Activated CD4-positive, alpha-beta T cell treated with anti-CD3 and anti-CD28 coated beads, Interleukin-2, amount 50 U/mL, for 48 hours (primary cell): ENCODE measurements around the gene BMAL1.
A peak's percentile ranks its signal among the peaks of the same experiment; 100 is the strongest.
"Not testable (repeated sequence)": the region's sequence is repeated elsewhere in the genome, so short reads cannot be mapped to it uniquely, and the experiment has no call there.

Experiments
- DNase-seq, 2 experiments: peaks; one replicate each; pipeline ENCODE4 v3.0.0-alpha.2; 2020

BMAL1 gene

GRCh38 chr11:13277768-13278608 is at the start of gene BMAL1:
Gene BMAL1, plus strand, starts transcription at chr11:13277790. Its CDS starts 76,519 bp downstream, at chr11:13354309.
- peak; percentile 61 to 68 for DNase-seq

DNA sequence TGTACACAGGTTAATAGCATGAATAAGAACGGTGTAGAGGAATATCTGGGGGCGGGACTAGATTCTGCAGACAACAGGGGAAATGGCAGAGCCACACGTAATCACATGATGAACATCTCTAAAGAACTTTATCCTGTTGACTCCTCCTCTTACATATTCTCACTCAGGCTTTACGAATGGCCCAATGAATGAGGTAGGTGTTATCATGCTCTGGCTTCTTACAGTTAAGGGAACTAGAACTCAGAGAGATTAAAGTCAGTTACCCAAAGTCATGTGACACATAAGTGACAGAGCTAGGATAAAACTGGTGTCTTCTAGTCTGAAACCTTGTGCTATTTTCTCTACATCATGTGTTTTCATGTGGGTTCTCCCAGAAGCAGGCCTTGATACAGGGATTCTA is 49.0 kb upstream of the BMAL1 start:
- DNase-seq = no peak

- DNase-seq = no peak
Observed at GRCh38 chr11:13229136-13229535, 48.5 kb upstream of the BMAL1 start.

GRCh38 chr11:13229711-13230318 is 47.8 kb upstream of the BMAL1 start:
- no peak for DNase-seq

DNA sequence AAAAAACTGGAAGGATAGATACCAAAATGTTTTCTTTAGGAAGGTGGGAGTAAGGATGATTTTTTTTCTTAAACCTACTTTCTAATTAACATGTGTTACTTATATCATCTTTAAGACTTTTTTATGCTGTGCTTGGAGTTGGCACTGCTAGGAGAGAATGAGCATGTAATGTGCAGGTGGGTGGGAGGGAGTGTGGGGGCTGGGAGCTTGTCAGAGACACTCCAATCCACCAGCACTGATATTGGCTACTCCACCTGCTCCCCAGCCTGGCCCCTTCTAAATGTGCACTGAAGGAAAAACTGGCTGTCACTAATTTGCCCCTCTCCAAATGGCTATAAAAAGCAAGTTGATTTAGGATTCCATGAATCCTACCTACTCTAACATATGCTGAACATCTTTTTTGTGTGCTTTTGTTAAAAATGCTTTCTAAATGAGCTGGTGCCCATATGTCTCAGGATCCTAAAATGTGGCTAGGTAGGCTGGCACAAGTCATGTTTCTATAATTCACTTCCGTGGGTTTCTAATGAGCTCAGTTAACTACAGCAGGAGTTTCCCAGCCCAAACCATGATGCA is 44.3 kb upstream of the BMAL1 start:
- no peak for DNase-seq

DNA sequence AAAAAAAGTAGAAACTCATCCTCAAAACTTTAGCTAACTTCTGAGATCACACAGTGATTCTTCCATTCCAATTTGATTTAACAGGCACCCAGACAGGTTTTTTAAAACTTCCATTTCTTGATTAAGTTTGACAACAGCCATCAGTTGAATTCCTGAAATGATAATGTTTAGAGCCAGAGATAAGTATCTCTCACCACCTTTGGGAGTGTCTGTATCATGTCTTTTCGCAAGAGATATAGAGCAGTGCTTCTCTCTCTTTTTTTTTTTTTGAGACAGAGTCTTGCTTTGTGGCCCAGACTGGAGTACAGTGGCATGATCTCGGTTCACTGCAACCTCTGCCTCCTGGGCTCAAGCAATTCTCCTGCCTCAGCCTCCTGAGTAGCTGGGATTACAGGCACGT is 41.7 kb upstream of the BMAL1 start:
- DNase-seq = no peak

DNA sequence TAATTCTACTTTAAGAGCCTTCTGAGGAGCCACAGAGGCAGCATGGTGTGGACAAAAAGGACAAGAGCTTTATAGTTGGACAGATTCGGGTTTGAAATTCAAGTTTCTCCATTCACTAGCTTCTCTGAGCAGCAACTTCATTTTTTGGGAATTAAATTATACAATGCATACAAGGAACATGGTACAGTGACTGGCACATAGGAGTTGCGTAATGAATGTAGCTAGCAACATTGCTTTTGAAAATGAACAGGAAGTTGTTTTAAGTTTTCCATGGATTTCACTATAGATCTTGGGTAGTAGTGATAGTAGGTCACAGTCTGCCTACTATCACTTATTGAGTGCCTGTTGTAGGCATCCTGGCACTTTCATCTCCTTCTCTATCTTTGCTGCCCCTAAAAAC is 41.0 kb upstream of the BMAL1 start:
- DNase-seq = no peak

GRCh38 chr11:13237761-13238160 is 39.8 kb upstream of the BMAL1 start:
- DNase-seq = no peak

DNA sequence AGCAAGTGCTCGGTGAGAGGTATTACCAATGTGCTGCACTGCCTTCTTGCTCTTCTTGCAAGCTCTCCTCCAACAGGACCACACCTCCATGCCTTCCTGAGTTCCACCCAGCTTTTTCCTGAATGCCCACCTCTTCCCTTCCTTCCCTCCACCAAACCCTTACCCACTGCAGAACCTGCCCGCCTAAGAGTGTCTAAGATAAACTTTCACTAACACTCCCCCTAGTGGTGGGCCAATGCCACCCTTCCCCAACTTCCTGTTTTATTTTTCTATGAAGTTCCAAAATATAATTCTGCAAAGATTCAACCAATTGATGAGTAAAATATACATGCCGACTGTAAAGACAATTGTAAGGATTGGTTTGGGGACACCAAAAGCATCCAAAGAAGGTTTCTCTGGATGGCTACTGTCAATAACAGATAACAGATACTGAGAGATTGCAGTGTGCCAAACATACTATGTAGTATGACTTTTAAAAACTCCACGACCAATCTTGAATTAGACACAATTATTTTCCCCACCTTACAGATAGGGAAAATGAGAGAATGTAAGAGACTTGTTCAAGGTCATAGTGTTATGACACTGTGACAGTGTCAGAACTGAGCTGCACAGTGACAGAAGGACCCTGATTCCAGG is 38.6 kb upstream of the BMAL1 start:
- peak; percentile 51 to 60 for DNase-seq

DNA sequence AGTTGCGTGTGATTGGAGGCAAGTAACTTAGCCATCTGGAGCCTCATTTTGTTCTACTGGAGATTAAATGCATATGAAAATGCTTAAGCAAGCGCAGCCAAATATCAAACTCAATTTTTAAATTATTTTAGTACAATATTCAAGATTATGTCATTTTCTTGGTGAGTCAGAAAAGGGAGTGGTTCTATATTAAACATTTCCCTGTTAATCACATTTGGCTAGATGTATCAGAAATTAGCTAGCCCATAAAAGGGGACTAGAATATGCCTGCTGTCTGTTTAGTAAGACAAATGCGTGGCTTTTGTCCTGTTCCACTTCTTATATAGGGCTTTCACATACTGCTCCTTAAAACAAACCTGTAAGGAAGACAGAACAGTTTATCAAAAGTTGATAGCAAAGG is 35.0 kb upstream of the BMAL1 start:
- DNase-seq = no peak

DNA sequence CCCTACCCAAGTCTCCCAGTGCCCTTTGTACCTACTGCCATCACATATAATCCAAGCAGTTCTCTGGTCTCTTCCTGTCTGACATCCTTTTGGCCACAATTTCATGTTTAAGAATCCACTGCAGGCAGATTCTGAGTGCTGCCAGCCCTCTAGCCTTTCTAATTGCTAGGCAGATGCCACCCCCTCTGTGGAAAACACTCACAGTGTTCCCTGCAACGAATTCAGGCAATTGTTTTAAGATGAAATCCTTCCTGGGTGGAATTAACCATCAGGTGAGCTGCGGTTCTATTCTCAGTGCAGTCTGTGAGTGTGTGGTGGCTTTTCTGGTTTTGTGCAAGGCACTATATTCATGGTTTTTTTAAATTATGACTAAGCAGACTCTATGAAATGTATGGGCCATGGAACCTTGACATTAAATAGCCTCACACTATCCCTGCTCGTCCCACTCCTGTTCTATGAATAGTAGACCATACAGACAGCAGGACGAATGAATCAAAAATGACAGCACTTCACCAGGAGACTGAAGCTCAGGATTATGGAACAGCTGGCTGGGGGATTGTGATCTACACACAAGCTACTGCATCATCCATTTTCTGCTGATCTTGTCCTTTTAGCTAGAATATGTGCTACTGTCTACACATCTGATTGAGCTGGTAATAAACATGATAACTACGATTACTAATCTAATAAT is 29.8 kb upstream of the BMAL1 start:
- DNase-seq = no peak

DNA sequence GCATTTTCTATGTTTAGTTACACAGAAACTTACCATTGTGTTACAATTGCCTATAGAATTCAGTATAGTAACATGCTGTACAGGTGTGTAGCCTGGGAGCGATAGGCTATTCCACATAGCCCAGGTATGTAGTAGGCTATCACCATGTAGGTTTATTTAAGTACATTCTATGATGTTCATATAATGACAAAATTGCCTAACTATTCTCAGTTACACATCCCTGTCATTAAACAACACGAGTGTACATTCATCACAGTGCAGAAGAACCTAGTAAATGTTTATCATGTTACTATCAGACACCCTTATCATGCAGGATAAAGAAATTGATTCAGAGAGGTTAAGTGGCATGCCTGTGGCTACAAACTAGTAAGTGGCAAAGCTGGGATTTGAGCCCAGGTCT is 28.4 kb upstream of the BMAL1 start:
- no peak for DNase-seq

DNA sequence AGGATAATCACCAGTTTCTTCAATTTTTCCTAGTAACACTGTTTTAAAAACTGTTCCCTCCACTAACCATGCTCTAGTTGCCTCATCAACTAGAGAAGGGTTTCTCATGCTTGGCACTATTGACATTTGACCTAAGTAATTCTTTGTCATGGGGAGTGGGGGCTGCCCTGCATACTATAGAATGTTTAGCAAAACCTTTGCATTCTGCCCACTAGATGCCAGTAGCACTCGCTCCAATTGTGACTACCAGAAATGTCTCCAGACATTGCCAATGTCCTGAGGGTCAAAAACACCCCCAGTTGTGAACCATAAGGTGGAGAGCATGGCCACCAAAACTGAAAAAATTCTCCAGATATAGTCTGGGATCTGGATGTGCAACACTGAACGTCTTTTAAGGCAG is 27.6 kb upstream of the BMAL1 start:
- no peak for DNase-seq

- no peak for DNase-seq
Observed at GRCh38 chr11:13251966-13252365, 25.6 kb upstream of the BMAL1 start.

DNA sequence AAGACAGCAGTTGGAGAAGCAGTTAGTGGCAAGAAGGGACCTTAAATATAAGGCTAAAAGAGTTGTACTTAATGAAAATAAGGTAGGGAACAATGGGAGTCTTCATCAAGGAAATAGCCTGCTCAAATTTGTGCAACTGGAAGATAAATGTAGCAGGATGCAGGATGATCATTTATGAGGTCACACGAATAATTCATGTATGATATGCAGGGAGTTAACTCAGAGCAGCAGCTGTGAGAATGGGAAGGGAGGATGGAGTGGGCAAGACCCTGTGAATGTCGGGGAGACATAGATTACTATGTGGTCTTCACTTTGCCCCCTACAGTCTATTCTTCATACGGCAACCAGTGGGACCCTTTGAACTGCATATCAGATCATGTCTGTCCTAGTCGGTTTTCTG is 25.2 kb upstream of the BMAL1 start:
- DNase-seq = no peak

- no peak for DNase-seq
Observed at GRCh38 chr11:13256216-13256615, 21.4 kb upstream of the BMAL1 start.

- not testable (repeated sequence) for DNase-seq
Observed at GRCh38 chr11:13258061-13258460, 19.5 kb upstream of the BMAL1 start.

DNA sequence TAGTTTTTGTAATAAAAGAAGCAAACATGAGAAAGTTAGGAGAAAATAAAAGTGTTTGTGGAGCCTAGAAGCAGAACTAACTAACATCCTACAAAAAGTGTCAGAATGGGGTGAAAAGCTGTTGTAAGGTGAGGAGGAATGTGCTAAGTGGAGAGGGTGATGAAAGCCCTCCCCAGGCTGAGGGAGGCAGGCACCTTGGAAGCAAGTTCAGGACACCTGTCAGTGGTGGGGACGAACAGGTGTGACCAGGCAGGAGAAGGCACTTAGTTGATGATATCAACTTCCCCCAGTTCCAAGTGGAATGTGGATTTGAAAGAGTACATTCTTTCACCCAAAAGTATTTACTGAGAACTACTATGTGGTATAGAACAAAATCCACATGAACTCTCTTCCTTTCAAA is 18.7 kb upstream of the BMAL1 start:
- no peak for DNase-seq

DNA sequence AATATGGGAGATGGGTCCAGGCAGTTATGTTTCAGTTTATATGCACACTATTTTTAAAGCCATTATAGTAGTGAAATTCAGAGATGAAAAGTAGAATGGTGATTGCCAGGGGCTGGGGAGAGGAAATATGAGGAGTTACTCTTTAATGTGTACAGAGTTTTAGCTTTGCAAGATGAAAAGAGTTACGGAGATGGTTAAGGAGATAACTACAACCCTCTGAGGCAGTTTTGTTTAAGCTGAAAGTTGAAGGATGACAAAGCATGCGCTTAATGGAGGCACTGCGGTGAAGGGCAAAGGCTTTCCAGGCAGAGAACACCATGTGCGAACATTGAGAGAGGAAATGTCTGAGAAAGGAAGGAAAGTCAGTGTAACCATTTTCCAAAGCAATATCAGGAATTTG is 18.2 kb upstream of the BMAL1 start:
- no peak for DNase-seq

- DNase-seq = no peak
Observed at GRCh38 chr11:13260201-13260962, 17.2 kb upstream of the BMAL1 start.

- no peak for DNase-seq
Observed at GRCh38 chr11:13260963-13261588, 16.5 kb upstream of the BMAL1 start.

GRCh38 chr11:13261591-13262061 is 16.0 kb upstream of the BMAL1 start:
- no peak for DNase-seq
